Chondrocyte (in vitro differentiated cells): ENCODE measurements around the gene HMGB2. TPM values are rescaled to one million over a fixed set of nuclear protein-coding genes. Genes with fewer than 3 reads are reported as not detected.
A peak's percentile ranks its signal among the peaks of the same experiment; 100 is the strongest.

Experiments
- DNase-seq: peaks from one replicate; pipeline ENCODE4 v3.0.0; 2021; ENCODE audit warnings: mixed read lengths, low spot score
- H3K27ac Mint-ChIP-seq: one replicate; pipeline ENCODE4 v1.8.0; 2021; ENCODE audit warnings: mild to moderate bottlenecking, moderate library complexity, mixed read lengths; ENCODE audit not compliant: unreplicated experiment
- H3K27me3 Mint-ChIP-seq: 2 replicates; pipeline ENCODE4 v1.8.0; 2021; ENCODE audit warnings: low read depth, mixed read lengths
- H3K36me3 Mint-ChIP-seq: 2 replicates; pipeline ENCODE4 v1.8.0; 2021; ENCODE audit warnings: low read depth, mixed read lengths
- H3K4me1 Mint-ChIP-seq: 2 replicates; pipeline ENCODE4 v1.8.0; 2021; ENCODE audit warnings: low read depth, mild to moderate bottlenecking, mixed read lengths
- H3K4me3 Mint-ChIP-seq: one replicate; pipeline ENCODE4 v1.8.0; 2021; ENCODE audit warnings: mild to moderate bottlenecking, moderate library complexity, mixed read lengths; ENCODE audit not compliant: unreplicated experiment
- H3K9me3 Mint-ChIP-seq: 2 replicates; pipeline ENCODE4 v1.8.0; 2021; ENCODE audit warnings: low read depth, mixed read lengths
- CTCF ChIP-seq: fragments of 200-600 bp; sonication (generic); IDR thresholded peaks from 2 replicates; pipeline ENCODE4 v1.5.0; 2021; ENCODE audit warnings: antibody characterized with exemption, mild to moderate bottlenecking, moderate library complexity
- total RNA-seq: library from RNA; stranded (reverse); gene quantifications from 3 replicates; pipeline ENCODE4 v1.2.1, GENCODE V29; 2021

HMGB2 gene
- total RNA-seq, 1 donor from 2014 or later = 24.0 TPM

- peak; percentile 88 for TF ChIP-seq CTCF
- DNase-seq = no peak
- Mint-ChIP-seq H3K36me3 (peaks cover 12% of the 10 kb centered on the region), H3K4me3 (no peak overlapping the region), H3K9me3 (peaks cover 9% of the 10 kb centered on the region), H3K27ac (no peak overlapping the region), H3K27me3 (no peaks in the 10 kb centered on the region), H3K4me1 (peaks cover 6% of the 10 kb centered on the region)
These were observed 32.5 kb downstream of the HMGB2 start for GRCh38 chr4:173301518-173302201.

DNA sequence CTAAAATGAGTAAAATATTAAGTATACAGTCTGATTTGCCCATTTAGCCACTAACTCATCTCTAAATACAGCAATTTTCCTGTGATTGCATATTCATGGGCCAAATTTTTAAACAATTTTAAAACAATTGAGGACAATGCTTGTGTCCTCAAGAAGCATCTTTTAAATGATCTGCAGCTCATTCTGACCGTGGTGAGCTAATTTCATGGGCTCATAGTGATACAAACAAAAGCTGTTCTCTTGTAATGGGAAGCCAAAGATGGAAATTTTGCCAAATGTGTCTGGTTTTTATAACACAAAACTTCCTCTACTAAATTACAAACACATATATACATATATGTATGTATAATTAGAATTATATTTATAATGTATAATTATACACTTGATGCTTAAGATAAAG, 39.7 kb downstream of the HMGB2 start:
- H3K9me3 Mint-ChIP-seq = no peaks in the 10 kb centered on the region
- no peak overlapping the region for H3K27ac Mint-ChIP-seq
- H3K4me1 Mint-ChIP-seq = no peaks in the 10 kb centered on the region
- no peak for DNase-seq
- no peak overlapping the region for H3K4me3 Mint-ChIP-seq
- H3K27me3 Mint-ChIP-seq = no peaks in the 10 kb centered on the region
- peaks cover 4% of the 10 kb centered on the region for H3K36me3 Mint-ChIP-seq
- no peak for TF ChIP-seq CTCF

- Mint-ChIP-seq H3K4me1 (no peaks in the 10 kb centered on the region), H3K9me3 (no peaks in the 10 kb centered on the region), H3K27me3 (no peaks in the 10 kb centered on the region), H3K4me3 (no peak overlapping the region), H3K36me3 (peaks cover 4% of the 10 kb centered on the region), H3K27ac (no peak overlapping the region)
- no peak for DNase-seq
- TF ChIP-seq CTCF = no peak
These were observed 40.5 kb downstream of the HMGB2 start for GRCh38 chr4:173293663-173294062.

DNA sequence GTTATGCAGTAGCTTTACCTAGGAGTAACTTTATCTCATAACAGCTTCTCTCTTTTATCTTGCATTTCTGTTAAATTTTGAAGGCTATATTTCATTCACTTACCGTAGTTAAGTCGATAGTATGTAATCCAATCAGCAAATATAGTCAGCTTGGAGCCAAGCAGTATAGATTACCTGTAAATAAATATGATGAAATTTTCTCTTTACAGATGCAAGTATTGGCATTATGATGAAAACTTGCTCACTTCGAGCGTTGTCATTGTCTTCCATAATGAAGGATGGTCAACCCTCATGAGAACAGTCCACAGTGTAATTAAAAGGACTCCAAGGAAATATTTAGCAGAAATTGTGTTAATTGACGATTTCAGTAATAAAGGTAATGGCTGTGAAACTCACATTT, 42.3 kb downstream of the HMGB2 start:
- no peak overlapping the region for H3K27ac Mint-ChIP-seq
- peaks cover 2% of the 10 kb centered on the region for H3K36me3 Mint-ChIP-seq
- no peak for DNase-seq
- no peaks in the 10 kb centered on the region for H3K4me1 Mint-ChIP-seq
- no peak overlapping the region for H3K4me3 Mint-ChIP-seq
- H3K27me3 Mint-ChIP-seq = no peaks in the 10 kb centered on the region
- H3K9me3 Mint-ChIP-seq = peaks cover 4% of the 10 kb centered on the region
- no peak for TF ChIP-seq CTCF

- TF ChIP-seq CTCF = no peak
- Mint-ChIP-seq H3K36me3 (peaks cover 6% of the 10 kb centered on the region), H3K27ac (no peak overlapping the region), H3K27me3 (no peaks in the 10 kb centered on the region), H3K4me3 (no peak overlapping the region), H3K9me3 (peaks cover 10% of the 10 kb centered on the region), H3K4me1 (no peaks in the 10 kb centered on the region)
- DNase-seq = no peak
These were observed 44.8 kb downstream of the HMGB2 start for GRCh38 chr4:173289353-173289727.
